ENCODE measurements around the gene APC.

- TF ChIP-seq CTCF (IDR thresholded peaks at IDR 0.05; ENCODE audit: low read depth, low read length): no peak
- no peak for TF ChIP-seq EZH2phosphoT487 (IDR thresholded peaks at IDR 0.05; ENCODE audit: low read depth)
These were observed 158.0 kb downstream of the APC start for GRCh38 chr5:112895682-112896081.
